Aorta (tissue), 5 donors: ENCODE results near the gene AGPAT3. TPM values are rescaled to one million over a fixed set of nuclear protein-coding genes. Genes with fewer than 3 reads are reported as not detected.

ENCODE experiments used
- ATAC-seq: fragments of 200-7000 bp; cut with Tn5 transposase; one replicate; pipeline ENCODE4 v1.9.1; 2022; ENCODE audit warnings: moderate library complexity; ENCODE audit not compliant: low FRiP score
- DNase-seq, 2 donors: peaks; one replicate each; pipeline ENCODE4 v3.0.0-alpha.2; 2020
- H3K27ac ChIP-seq, 2 donors: one replicate each; pipeline ENCODE4 v1.5.1; 2013; ENCODE audit warnings: low read length in 2 of 2, mild to moderate bottlenecking in 2 of 2, moderate library complexity in 2 of 2, control low read depth in 1 of 2, inconsistent platforms in 1 of 2, low read depth in 1 of 2
- H3K27me3 ChIP-seq, 2 donors: one replicate each; pipeline ENCODE4 v1.6.1; 2013; ENCODE audit warnings: control low read depth in 1 of 2, low read length in 1 of 2, mild to moderate bottlenecking in 1 of 2, moderate library complexity in 1 of 2; ENCODE audit not compliant: insufficient read depth in 2 of 2, control insufficient read depth in 1 of 2
- H3K36me3 ChIP-seq, 2 donors: one replicate each; pipeline ENCODE4 v1.6.1; 2013; ENCODE audit warnings: control low read depth in 1 of 2, low read length in 1 of 2, mild to moderate bottlenecking in 1 of 2; ENCODE audit not compliant: insufficient read depth in 2 of 2, control insufficient read depth in 1 of 2
- H3K4me1 ChIP-seq, 2 donors: one replicate each; pipeline ENCODE4 v1.6.1; 2013; ENCODE audit warnings: low read length in 2 of 2, control low read depth in 1 of 2, mild to moderate bottlenecking in 1 of 2, moderate library complexity in 1 of 2; ENCODE audit not compliant: insufficient read depth in 2 of 2, control insufficient read depth in 1 of 2
- H3K4me3 ChIP-seq, 2 donors: one replicate each; pipeline ENCODE4 v1.5.1; 2013; ENCODE audit warnings: low read length in 2 of 2, control low read depth in 1 of 2, mild to moderate bottlenecking in 1 of 2
- H3K9me3 ChIP-seq: one replicate; pipeline ENCODE4 v1.6.1; 2013; ENCODE audit warnings: mild to moderate bottlenecking, low read length; ENCODE audit not compliant: control insufficient read depth
- WGBS, 2 donors: extraction: QIAGEN DNeasy Blood & Tissue Kit; methylation state at CpG; one replicate each; pipeline ENCODE4 v1.1.7; 2013; 5-methylcytosine and 5-hydroxymethylcytosine counted together
- intact Hi-C, 2 donors: fragments of 100-400 bp; cut with DNase I; formaldehyde crosslinking; loops; one replicate each; pipeline versions ENCODE4 v1.14.2 to v1.15.0; 2022
- polyA plus RNA-seq, 2 donors: library from polyadenylated mRNA; stranded (reverse); fragments of 200-250 nt; gene quantifications; one replicate each; pipeline ENCODE4 v1.2.3, GENCODE V29; 2013
- total RNA-seq, 2 donors: library from RNA; stranded (reverse); fragmentation: NEBNext Ultra II Directional; extraction: Animal tissue kit (Norgen Biotek cat#: 25700); gene quantifications; one replicate each; pipeline ENCODE4 v1.2.1, GENCODE V29; 2021
- donor health status: healthy with polysubstance abuse.
- donor health status: Bipolar disorder and iron deficiency.
- donor health status: DM: no; HTN: no; CAD: no.
- donor health status: DM: no; HTN: no; CAD: no.
- donor health status: DM: yes; HTN: yes; CAD: no.

AGPAT3 gene
- total and polyA plus RNA-seq, 4 donors = 8.3 to 45.5 (median 23.7) TPM

GRCh38 chr21:43978060-43978459, 113.0 kb downstream of the AGPAT3 start:
- no peaks in the 10 kb centered on the region for H3K4me1 ChIP-seq
- intact Hi-C loops = no loop called here
- H3K27me3 ChIP-seq = no peaks in the 10 kb centered on the region
- H3K4me3 ChIP-seq = no peak overlapping the region
- no peak for DNase-seq
- peaks cover 0 to 3% of the 10 kb centered on the region in 2 donors for H3K36me3 ChIP-seq
- ATAC-seq = no peak
- H3K9me3 ChIP-seq = no peaks in the 10 kb centered on the region
- no peak overlapping the region for H3K27ac ChIP-seq
- WGBS, 2 donors = 96 to 97% methylated on average over 10 of the region's 10 CpGs

DNA sequence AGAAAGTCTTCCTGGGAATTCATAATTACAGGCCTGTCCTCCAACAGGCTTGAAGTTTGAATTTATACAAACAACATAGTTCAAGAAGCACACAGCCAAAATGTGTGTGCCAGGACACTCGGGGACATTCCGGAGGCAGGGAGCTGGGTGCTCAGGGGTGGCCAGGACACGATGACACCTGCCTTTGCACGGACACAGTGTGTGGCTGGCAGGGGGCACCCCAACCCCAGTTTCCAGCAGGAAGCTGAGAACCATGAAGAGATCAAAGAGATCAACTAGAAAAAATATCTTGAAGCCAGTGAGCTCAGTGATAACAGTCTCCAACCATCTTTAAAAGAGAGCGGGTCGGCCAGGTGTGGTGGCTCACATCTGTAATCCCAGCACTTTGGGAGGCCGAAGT, 114.6 kb downstream of the AGPAT3 start:
- no peaks in the 10 kb centered on the region for H3K4me1 ChIP-seq
- ATAC-seq = no peak
- H3K27ac ChIP-seq = no peak overlapping the region
- no peak overlapping the region for H3K4me3 ChIP-seq
- H3K36me3 ChIP-seq = peaks cover 0 to 3% of the 10 kb centered on the region in 2 donors
- WGBS, 2 donors = 84 to 86% methylated on average over 7 of the region's 7 CpGs
- H3K9me3 ChIP-seq = no peaks in the 10 kb centered on the region
- no peaks in the 10 kb centered on the region for H3K27me3 ChIP-seq
- intact Hi-C loops = no loop called here
- DNase-seq = no peak

DNA sequence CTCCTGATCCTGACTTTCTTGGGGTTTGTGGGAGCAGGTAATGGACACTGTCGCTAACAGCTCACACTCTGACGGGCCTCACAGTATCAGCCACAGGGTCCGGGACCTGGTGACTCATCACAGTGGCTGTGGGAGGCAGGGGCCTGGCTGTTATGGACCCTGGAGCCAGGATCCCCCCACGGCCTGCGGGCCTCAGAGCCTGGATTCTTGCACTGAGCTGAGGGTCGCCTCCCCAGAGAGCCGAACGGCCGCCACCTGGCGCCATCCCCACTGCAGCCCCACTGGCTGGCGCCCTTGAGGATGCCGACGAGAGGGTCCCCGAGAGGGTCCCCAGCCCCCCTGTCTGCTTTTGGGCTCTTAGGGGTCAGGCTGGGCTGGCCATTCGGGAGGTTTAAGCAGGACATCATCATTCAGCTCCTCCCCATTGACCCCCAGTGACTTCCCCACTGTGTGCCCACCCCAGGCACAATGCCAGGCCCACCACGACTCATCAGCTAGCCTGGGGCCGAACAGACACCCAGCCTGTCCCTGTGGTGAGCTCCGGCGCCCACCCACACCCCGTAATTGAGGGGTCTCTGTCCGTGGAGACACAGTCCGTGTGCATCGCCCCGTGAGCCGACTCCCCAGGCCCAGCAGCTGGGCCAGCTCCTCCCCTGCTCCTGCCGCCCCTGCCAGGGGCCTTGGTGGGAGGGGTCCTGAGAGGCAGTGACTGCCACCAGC, 116.3 kb downstream of the AGPAT3 start:
- intact Hi-C loops = no loop called here
- no peak for DNase-seq
- Histone ChIP-seq H3K9me3 (no peaks in the 10 kb centered on the region), H3K36me3 (peaks cover 0 to 3% of the 10 kb centered on the region in 2 donors), H3K4me1 (no peaks in the 10 kb centered on the region), H3K27ac (no peak overlapping the region), H3K4me3 (no peak overlapping the region), H3K27me3 (no peaks in the 10 kb centered on the region)
- no peak for ATAC-seq
- WGBS, 2 donors = 84% methylated on average over 26 of the region's 26 CpGs

DNA sequence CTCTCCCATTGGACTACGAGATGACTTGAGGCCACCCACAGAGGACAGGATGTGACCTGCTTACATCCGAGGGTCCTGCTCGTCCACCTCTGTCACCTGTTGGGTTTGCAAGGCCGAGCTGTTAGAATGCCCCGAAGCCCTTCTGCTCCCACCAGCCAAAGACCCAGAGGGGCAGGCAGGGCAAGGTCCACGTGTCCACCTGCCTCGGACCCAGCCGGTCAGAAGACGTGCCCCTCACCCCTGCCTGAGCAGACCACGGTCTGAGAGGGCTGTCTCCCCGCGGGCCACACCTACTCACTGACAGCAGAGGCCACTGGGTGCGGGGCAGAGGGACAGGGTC, 116.8 kb downstream of the AGPAT3 start:
- Histone ChIP-seq H3K9me3 (no peaks in the 10 kb centered on the region), H3K36me3 (peaks cover 0 to 3% of the 10 kb centered on the region in 2 donors), H3K4me3 (no peak overlapping the region), H3K27ac (no peak overlapping the region), H3K27me3 (no peaks in the 10 kb centered on the region), H3K4me1 (no peaks in the 10 kb centered on the region)
- WGBS, 2 donors = 75% methylated on average over 13 of the region's 13 CpGs
- intact Hi-C loops = no loop called here
- DNase-seq = no peak
- no peak for ATAC-seq

DNA sequence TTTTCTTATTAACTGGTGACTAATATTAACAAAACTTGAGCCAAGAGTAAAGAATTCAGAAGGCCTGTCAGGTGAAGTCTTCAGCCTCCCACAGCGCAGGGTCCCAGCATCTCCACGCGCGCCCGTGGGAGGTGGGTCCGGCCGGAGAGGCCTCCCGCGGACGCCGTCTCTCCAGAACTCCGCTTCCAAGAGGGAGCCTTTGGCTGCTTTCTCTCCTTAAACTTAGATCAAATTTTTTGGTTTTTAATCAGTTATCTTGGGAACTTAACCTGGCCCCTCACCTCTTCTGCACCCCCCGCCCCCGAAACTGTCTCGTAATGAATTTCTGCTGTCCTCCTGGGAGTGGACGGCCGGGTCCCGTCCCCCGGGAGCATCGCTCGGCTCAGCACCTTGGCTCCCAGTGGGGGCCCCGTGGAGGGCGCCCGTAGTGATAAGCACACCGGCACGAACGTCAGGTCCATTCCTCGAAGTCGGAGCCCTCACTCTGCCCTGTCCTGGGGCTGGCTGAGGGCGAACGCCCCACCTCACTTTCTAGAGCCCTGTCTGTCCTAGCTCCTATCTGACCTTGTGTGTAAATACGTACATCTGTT, 117.6 kb downstream of the AGPAT3 start:
- ATAC-seq (no peak), DNase-seq (no peak)
- Histone ChIP-seq H3K9me3 (no peaks in the 10 kb centered on the region), H3K4me1 (no peaks in the 10 kb centered on the region), H3K4me3 (no peak overlapping the region), H3K27me3 (no peaks in the 10 kb centered on the region), H3K27ac (no peak overlapping the region), H3K36me3 (peaks cover 0 to 3% of the 10 kb centered on the region in 2 donors)
- intact Hi-C loops = no loop called here
- WGBS, 2 donors = 91% methylated on average over 32 of the region's 32 CpGs

DNA sequence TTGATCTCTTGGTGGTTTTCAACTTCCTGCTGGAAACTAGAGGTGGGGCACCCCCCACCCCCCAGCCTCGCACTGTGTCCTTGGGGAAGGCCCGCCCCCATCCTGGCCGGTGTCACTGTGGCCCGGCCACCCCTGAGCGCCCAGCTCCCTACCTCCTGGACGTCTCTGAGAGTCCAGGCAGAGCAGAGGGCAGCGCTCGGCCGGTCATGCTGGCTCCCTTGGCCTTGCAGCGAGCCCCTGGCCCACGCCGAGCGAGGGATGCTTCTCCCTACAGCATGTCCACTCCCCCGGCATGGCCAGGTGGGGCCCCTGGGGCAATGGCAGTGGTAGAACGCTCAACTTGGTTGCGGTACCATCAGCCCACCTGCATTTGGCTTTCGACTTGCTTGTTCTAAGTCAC, 118.4 kb downstream of the AGPAT3 start:
- H3K36me3 ChIP-seq = peaks cover 0 to 3% of the 10 kb centered on the region in 2 donors
- H3K4me3 ChIP-seq = no peak overlapping the region
- 88 to 89% methylated on average over 17 of the region's 17 CpGs for WGBS, 2 donors
- DNase-seq = no peak
- no peak for ATAC-seq
- no peak overlapping the region for H3K27ac ChIP-seq
- no peaks in the 10 kb centered on the region for H3K27me3 ChIP-seq
- intact Hi-C loops = no loop called here
- no peaks in the 10 kb centered on the region for H3K9me3 ChIP-seq
- no peaks in the 10 kb centered on the region for H3K4me1 ChIP-seq

GRCh38 chr21:43983860-43984420, 118.9 kb downstream of the AGPAT3 start:
- peak; percentile 30 for ATAC-seq
- Histone ChIP-seq H3K36me3 (peaks cover 0 to 3% of the 10 kb centered on the region in 2 donors), H3K27me3 (no peaks in the 10 kb centered on the region), H3K9me3 (no peaks in the 10 kb centered on the region), H3K4me3 (no peak overlapping the region), H3K4me1 (no peaks in the 10 kb centered on the region), H3K27ac (no peak overlapping the region)
- intact Hi-C loops = no loop called here
- DNase-seq = no peak
- 90 to 93% methylated on average over 25 of the region's 25 CpGs for WGBS, 2 donors

DNA sequence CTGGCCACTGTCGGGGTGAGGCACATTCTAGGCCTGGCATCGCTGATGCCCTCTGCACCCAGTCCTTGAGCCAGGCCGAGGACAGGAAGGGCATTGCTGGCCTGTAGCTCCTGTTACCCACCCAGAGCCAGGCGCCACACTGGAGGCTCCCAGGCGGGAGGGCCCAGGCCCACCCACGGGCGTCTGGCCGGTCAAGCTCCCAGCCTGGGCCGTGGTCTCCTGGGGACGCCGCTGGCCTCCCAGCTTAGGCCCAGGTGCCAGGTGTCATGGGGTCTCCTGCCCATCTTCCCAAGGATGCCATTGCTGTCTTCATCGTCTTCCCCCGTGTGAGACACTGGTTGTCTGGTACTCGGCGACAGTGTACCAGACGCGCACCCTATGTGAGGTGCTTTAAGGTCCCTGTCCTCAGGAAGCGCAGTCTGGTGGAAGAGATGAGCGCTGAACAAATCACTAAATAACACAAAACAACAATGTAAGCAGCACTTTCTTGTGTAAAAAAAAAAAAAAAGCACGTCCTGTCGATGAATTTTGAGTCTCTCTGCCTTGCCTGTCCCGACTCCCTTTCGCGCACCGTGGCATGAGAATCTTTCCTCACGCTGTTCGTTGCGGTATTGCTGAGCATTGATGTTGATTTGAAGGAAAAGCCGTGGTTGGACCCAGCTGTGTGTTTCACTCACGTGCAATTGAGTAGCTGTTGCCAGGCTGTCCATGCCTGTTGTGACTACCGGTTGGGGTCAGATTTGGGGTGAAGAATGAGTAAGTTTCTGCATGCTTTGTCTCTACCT, 120.1 kb downstream of the AGPAT3 start:
- DNase-seq (no peak), ATAC-seq (no peak)
- WGBS, 2 donors = 89% methylated on average over 31 of the region's 31 CpGs
- H3K4me3 ChIP-seq = no peak overlapping the region
- H3K36me3 ChIP-seq = peaks cover 0 to 3% of the 10 kb centered on the region in 2 donors
- intact Hi-C loops = no loop called here
- H3K27me3 ChIP-seq = no peaks in the 10 kb centered on the region
- H3K4me1 ChIP-seq = no peaks in the 10 kb centered on the region
- no peaks in the 10 kb centered on the region for H3K9me3 ChIP-seq
- H3K27ac ChIP-seq = no peak overlapping the region
